Type B pancreatic cell (in vitro differentiated cells): ENCODE measurements around the gene CCDC85B. TPM values are rescaled to one million over a fixed set of nuclear protein-coding genes. Genes with fewer than 3 reads are reported as not detected.
A peak's percentile ranks its signal among the peaks of the same experiment; 100 is the strongest.

ENCODE experiments used
- DNase-seq: peaks from one replicate; pipeline ENCODE4 v3.0.0; 2021; ENCODE audit warnings: mixed read lengths; ENCODE audit not compliant: unreplicated experiment; ENCODE audit errors: extremely low spot score
- H3K27ac Mint-ChIP-seq: 2 replicates; pipeline ENCODE4 v1.8.0; 2021; ENCODE audit warnings: mild to moderate bottlenecking, mixed read lengths
- H3K27me3 Mint-ChIP-seq: 2 replicates; pipeline ENCODE4 v1.8.0; 2021; ENCODE audit warnings: mixed read lengths
- H3K36me3 Mint-ChIP-seq: 2 replicates; pipeline ENCODE4 v1.8.0; 2021; ENCODE audit warnings: mixed read lengths
- H3K4me1 Mint-ChIP-seq: one replicate; pipeline ENCODE4 v1.8.0; 2021; ENCODE audit warnings: mixed read lengths; ENCODE audit not compliant: unreplicated experiment
- H3K4me3 Mint-ChIP-seq: 2 replicates; pipeline ENCODE4 v1.8.0; 2021; ENCODE audit warnings: mild to moderate bottlenecking, mixed read lengths
- H3K9me3 Mint-ChIP-seq: 2 replicates; pipeline ENCODE4 v1.8.0; 2021; ENCODE audit warnings: mixed read lengths
- total RNA-seq: library from RNA; stranded (reverse); gene quantifications from 2 replicates; pipeline ENCODE4 v1.2.1, GENCODE V29; 2021; ENCODE audit warnings: low replicate concordance
- TF ChIP-seq, protein P1 (sequence below): fragments of 200-600 bp; sonication (generic); conservative IDR thresholded peaks from 2 replicates; pipeline ENCODE4 v1.5.0; 2021; ENCODE audit warnings: antibody characterized with exemption, mild to moderate bottlenecking

Gene CCDC85B
- total RNA-seq, 1 donor from 2014 or later = 14.3 TPM

DNA sequence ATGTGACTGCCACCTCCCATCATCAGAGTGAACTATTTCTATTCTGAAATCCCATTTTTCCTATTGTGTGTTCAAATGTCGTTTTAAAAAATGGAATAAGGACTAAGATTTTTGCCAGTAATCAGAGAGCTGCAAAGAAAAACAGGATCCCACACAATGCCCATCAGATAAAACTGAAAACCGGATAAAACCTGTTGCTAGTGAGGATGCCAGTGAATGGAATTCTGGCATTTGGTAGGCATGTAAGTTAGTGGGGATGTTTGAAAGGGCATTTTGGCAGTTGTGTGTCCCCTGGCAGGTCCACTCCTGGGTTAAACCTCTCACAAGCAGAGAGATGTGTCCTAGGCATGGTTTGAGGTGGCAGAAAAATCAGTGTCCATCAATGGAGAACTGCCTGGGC is 34.9 kb downstream of the CCDC85B start:
- TF ChIP-seq, protein P1, sequence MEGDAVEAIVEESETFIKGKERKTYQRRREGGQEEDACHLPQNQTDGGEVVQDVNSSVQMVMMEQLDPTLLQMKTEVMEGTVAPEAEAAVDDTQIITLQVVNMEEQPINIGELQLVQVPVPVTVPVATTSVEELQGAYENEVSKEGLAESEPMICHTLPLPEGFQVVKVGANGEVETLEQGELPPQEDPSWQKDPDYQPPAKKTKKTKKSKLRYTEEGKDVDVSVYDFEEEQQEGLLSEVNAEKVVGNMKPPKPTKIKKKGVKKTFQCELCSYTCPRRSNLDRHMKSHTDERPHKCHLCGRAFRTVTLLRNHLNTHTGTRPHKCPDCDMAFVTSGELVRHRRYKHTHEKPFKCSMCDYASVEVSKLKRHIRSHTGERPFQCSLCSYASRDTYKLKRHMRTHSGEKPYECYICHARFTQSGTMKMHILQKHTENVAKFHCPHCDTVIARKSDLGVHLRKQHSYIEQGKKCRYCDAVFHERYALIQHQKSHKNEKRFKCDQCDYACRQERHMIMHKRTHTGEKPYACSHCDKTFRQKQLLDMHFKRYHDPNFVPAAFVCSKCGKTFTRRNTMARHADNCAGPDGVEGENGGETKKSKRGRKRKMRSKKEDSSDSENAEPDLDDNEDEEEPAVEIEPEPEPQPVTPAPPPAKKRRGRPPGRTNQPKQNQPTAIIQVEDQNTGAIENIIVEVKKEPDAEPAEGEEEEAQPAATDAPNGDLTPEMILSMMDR = no peak
- DNase-seq = no peak
- peaks cover 4% of the 10 kb centered on the region for H3K36me3 Mint-ChIP-seq
- no peaks in the 10 kb centered on the region for H3K27me3 Mint-ChIP-seq
- H3K27ac Mint-ChIP-seq = no peak overlapping the region
- no peaks in the 10 kb centered on the region for H3K4me1 Mint-ChIP-seq
- H3K4me3 Mint-ChIP-seq = no peak overlapping the region
- no peaks in the 10 kb centered on the region for H3K9me3 Mint-ChIP-seq

DNA sequence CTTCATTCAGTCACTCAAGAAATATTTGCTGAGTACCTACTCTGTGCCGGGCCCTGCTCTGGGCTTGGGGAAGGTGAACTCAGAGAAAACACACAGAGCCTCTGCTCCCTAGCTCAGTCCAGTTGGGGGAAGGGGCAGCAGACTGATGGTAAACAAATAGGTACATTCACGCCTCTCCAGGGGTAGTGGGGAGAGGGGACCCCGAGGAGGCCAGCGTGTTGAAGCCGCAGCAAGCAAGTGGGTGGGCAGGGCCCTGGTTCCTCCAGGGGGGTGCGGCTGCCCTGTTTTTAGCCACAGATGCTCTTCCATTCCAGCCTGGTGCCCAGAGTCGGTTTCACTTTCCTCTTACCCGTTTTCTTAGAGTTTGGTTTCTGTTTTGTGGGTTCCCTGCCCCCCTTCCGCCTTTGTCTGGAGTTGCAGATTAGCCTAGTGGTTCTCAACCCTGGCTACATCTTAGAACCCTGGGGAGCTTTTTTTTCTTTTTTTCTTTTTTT is 37.5 kb downstream of the CCDC85B start:
- Mint-ChIP-seq H3K36me3 (no peaks in the 10 kb centered on the region), H3K4me3 (no peak overlapping the region), H3K9me3 (no peaks in the 10 kb centered on the region), H3K27me3 (no peaks in the 10 kb centered on the region), H3K27ac (no peak overlapping the region), H3K4me1 (no peaks in the 10 kb centered on the region)
- no peak for DNase-seq
- TF ChIP-seq, protein P1 = no peak

DNA sequence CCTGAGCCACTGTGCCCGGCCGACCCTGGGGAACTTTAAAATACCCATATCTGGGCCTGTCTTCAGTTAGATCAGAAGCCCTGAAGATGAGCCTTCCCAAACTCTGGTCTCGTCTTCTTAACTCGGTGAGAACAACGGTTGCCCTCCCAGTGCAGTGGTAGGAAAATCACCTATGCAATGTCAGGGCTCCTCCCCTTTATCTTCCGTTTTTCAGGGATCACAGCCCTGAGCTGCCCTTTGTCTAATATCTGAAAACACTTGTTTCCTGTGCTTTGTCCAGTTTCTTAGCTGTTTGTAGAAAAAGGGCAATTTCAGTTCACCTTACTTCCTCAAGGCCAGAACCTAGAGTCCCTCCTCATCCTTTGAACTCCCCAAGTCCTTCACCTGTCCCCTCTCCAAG is 38.2 kb downstream of the CCDC85B start:
- TF ChIP-seq, protein P1 = no peak
- no peaks in the 10 kb centered on the region for H3K36me3 Mint-ChIP-seq
- H3K9me3 Mint-ChIP-seq = no peaks in the 10 kb centered on the region
- no peak overlapping the region for H3K27ac Mint-ChIP-seq
- no peak overlapping the region for H3K4me3 Mint-ChIP-seq
- H3K4me1 Mint-ChIP-seq = no peaks in the 10 kb centered on the region
- DNase-seq = no peak
- no peaks in the 10 kb centered on the region for H3K27me3 Mint-ChIP-seq

DNA sequence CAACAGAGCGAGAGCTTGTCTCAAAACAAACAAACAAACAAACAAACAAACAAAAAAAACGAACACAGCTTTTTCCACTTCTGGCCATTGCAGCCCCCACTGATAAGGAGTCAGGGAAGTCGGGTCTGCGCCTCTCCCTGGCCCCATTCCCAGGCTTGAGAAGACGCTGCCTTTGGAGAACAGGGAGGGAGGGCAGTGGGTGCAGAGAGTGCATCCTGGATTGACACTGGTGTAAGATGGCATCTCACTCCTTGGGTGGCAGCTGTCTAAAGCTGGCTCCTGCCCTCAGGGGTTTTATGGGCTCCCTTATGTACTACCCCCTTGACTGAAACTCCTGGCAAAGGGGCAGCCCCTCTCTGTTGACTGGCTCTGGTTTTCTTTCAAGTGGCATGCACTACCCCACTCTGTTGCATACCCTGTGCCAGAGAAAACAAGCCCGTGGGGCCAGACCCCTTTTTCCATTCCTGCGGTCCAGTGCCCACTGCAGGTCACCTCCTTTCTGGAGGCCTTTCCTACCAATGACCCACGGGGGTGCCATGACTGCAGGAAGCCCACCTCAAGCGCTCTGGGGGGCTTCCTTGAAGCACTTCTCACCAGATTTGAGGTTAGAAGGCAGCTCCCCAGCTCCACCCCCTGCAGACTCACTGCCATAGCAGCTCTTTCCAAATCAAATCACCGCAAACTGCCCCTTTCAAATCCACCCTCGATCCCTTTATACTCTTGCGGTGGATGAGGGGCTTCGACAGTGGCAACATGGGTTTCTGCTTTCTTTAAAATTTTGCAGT is 41.5 kb downstream of the CCDC85B start:
- DNase-seq = no peak
- Mint-ChIP-seq H3K36me3 (no peaks in the 10 kb centered on the region), H3K27ac (no peak overlapping the region), H3K27me3 (no peaks in the 10 kb centered on the region), H3K4me1 (peaks cover 4% of the 10 kb centered on the region), H3K9me3 (no peaks in the 10 kb centered on the region), H3K4me3 (no peak overlapping the region)
- TF ChIP-seq, protein P1 = no peak

DNA sequence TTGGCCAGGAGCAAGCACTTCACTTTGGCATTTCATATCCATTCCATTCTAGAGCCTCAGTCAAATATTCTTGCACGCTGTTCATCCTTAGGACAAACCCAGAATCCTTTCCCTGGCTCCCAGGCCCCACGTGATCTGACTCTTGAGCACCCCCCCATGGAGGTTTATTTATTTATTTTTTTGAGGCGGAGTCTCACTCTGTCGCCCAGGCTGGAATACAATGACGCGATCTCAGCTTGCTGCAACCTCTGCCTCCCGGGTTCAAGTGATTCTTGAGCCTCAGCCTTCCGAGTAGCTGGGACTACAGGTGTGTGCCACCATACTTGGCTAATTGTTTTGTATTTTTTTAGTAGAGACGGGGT is 42.1 kb downstream of the CCDC85B start:
- Mint-ChIP-seq H3K27me3 (peaks cover 2% of the 10 kb centered on the region), H3K4me1 (peaks cover 4% of the 10 kb centered on the region), H3K36me3 (no peaks in the 10 kb centered on the region), H3K27ac (no peak overlapping the region), H3K4me3 (no peak overlapping the region), H3K9me3 (no peaks in the 10 kb centered on the region)
- TF ChIP-seq, protein P1 = peak; percentile 59
- no peak for DNase-seq
